Neuronal stem cell (in vitro differentiated cells): ENCODE data around the gene CD226.
"Not testable (repeated sequence)": the region's sequence is repeated elsewhere in the genome, so short reads cannot be mapped to it uniquely, and the experiment has no call there.

Experiments used
- DNase-seq: peaks from one replicate; pipeline ENCODE4 v3.0.0-alpha.2; 2013; ENCODE audit warnings: low spot score
- H2AFZ ChIP-seq: one replicate; pipeline ENCODE4 v1.6.1; 2013; ENCODE audit warnings: mild to moderate bottlenecking, low read length, inconsistent platforms
- H2AK5ac ChIP-seq: 2 replicates; pipeline ENCODE4 v1.6.1; 2013; ENCODE audit warnings: low read depth, mild to moderate bottlenecking, inconsistent platforms, low read length, moderate library complexity, mixed read lengths
- H2BK120ac ChIP-seq: 2 replicates; pipeline ENCODE4 v1.6.1; 2013; ENCODE audit warnings: low read depth, mild to moderate bottlenecking, inconsistent platforms, low read length, moderate library complexity, mixed read lengths
- H2BK12ac ChIP-seq: one replicate; pipeline ENCODE4 v1.6.1; 2013; ENCODE audit warnings: low read length, inconsistent platforms
- H2BK15ac ChIP-seq: 2 replicates; pipeline ENCODE4 v1.6.1; 2013; ENCODE audit warnings: mild to moderate bottlenecking, low read length, inconsistent platforms, mixed read lengths
- H2BK5ac ChIP-seq: one replicate; pipeline ENCODE4 v1.6.1; 2013; ENCODE audit warnings: inconsistent platforms, mild to moderate bottlenecking, low read length, moderate library complexity
- H3K14ac ChIP-seq: one replicate; pipeline ENCODE4 v1.6.1; 2013; ENCODE audit warnings: low read length, inconsistent platforms
- H3K18ac ChIP-seq: 2 replicates; pipeline ENCODE4 v1.6.1; 2013; ENCODE audit warnings: low read length, inconsistent platforms
- H3K23ac ChIP-seq: 2 replicates; pipeline ENCODE4 v1.6.1; 2013; ENCODE audit warnings: low read depth, mild to moderate bottlenecking, mixed read lengths, low read length, inconsistent platforms; ENCODE audit not compliant: poor library complexity
- H3K27ac ChIP-seq: replicated peaks from 3 replicates; pipeline ENCODE4 v1.5.1; 2013; ENCODE audit warnings: low read length, inconsistent platforms
- H3K27me3 ChIP-seq, 3 experiments: 2 replicates each; pipeline ENCODE4 v1.6.1; 2013; ENCODE audit warnings: low read length in 3 of 3, mild to moderate bottlenecking in 2 of 3, inconsistent platforms in 1 of 3, low read depth in 1 of 3, mixed read lengths in 1 of 3, moderate library complexity in 1 of 3; ENCODE audit not compliant: control insufficient read depth in 3 of 3, insufficient read depth in 3 of 3
- H3K36me3 ChIP-seq, 2 donors: replicated peaks in 1 of 2; 2 replicates each; pipeline ENCODE4 v1.6.1; 2013; ENCODE audit warnings: low read length in 2 of 2; ENCODE audit not compliant: control insufficient read depth in 2 of 2, insufficient read depth in 2 of 2
- H3K4ac ChIP-seq: 2 replicates; pipeline ENCODE4 v1.6.1; 2013; ENCODE audit warnings: inconsistent platforms, mild to moderate bottlenecking, low read length, moderate library complexity
- H3K4me1 ChIP-seq, 2 donors: 1 replicate in 1 of 2; 2 replicates in 1 of 2; pipeline ENCODE4 v1.6.1; 2013; ENCODE audit warnings: low read length in 2 of 2, low read depth in 1 of 2; ENCODE audit not compliant: control insufficient read depth in 2 of 2, insufficient read depth in 1 of 2
- H3K4me2 ChIP-seq: one replicate; pipeline ENCODE4 v1.6.1; 2013; ENCODE audit warnings: mild to moderate bottlenecking, low read length, inconsistent platforms; ENCODE audit not compliant: insufficient read depth, poor library complexity, severe bottlenecking
- H3K4me3 ChIP-seq, 2 donors: 2 replicates each; pipeline ENCODE4 v1.5.1; 2013; ENCODE audit warnings: low read length in 2 of 2, mild to moderate bottlenecking in 2 of 2, inconsistent platforms in 1 of 2, moderate library complexity in 1 of 2
- H3K79me1 ChIP-seq: one replicate; pipeline ENCODE4 v1.6.1; 2013; ENCODE audit warnings: low read depth, mild to moderate bottlenecking, inconsistent platforms, low read length, moderate library complexity
- H3K9ac ChIP-seq: one replicate; pipeline ENCODE4 v1.6.1; 2013; ENCODE audit warnings: mild to moderate bottlenecking, low read depth, low read length, inconsistent platforms; ENCODE audit not compliant: poor library complexity
- H3K9me3 ChIP-seq, 2 donors: replicated peaks in 1 of 2; 2 replicates each; pipeline versions ENCODE3 to v1.6.1; 2013; ENCODE audit warnings: low read length in 2 of 2, mild to moderate bottlenecking in 2 of 2, inconsistent platforms in 1 of 2, low read depth in 1 of 2, mixed read lengths in 1 of 2, moderate library complexity in 1 of 2; ENCODE audit not compliant: control insufficient read depth in 2 of 2, insufficient read depth in 1 of 2
- H4K8ac ChIP-seq: one replicate; pipeline ENCODE4 v1.6.1; 2013; ENCODE audit warnings: low read depth, mild to moderate bottlenecking, inconsistent platforms, low read length, moderate library complexity
- H4K91ac ChIP-seq: one replicate; pipeline ENCODE4 v1.6.1; 2013; ENCODE audit warnings: low read length, low read depth, mild to moderate bottlenecking, inconsistent platforms; ENCODE audit not compliant: poor library complexity
- WGBS, 2 donors: extraction: QIAGEN DNeasy Blood & Tissue Kit; methylation state at CpG; one replicate each; pipeline ENCODE4 v1.1.7; 2013; ENCODE audit warnings: missing lambda C conversion rate in 2 of 2, mixed read lengths in 1 of 2; ENCODE audit not compliant: insufficient read length in 2 of 2, insufficient replicate concordance in 1 of 2; ENCODE audit errors: extremely low coverage in 2 of 2; 5-methylcytosine and 5-hydroxymethylcytosine counted together

Gene CD226

DNA sequence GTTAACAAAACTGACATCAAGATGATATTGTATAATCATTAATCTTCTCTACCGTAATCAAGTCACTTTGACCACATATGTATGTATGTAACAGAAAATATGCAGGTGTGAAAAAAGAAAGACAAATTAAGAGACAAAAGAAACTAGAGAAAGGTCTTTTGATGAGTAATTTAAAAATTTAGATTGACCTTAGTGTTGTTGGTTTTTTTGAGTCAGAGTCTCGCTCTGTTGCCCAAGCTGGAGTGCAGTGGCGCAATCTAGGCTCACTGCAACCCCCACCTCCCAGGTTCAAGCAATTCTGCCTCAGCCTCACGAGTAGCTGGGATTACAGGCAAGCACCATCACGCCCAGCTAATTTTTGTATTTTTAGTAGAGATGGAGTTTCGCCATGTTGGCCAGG, 82.9 kb downstream of the CD226 start:
- not testable (repeated sequence) for H3K14ac ChIP-seq, H3K36me3 ChIP-seq, H2BK12ac ChIP-seq, H3K4me3 ChIP-seq, H2BK5ac ChIP-seq, H3K4ac ChIP-seq, H3K4me1 ChIP-seq, H3K27me3 ChIP-seq, DNase-seq, H4K8ac ChIP-seq, H3K9me3 ChIP-seq, H2BK15ac ChIP-seq, H4K91ac ChIP-seq, H3K23ac ChIP-seq, H2AK5ac ChIP-seq, H2AFZ ChIP-seq, H3K27ac ChIP-seq, H3K4me2 ChIP-seq, H2BK120ac ChIP-seq, H3K18ac ChIP-seq, H3K9ac ChIP-seq, H3K79me1 ChIP-seq
- no CpG with 5 or more reads among the region's 6 CpGs for WGBS, 2 donors

DNA sequence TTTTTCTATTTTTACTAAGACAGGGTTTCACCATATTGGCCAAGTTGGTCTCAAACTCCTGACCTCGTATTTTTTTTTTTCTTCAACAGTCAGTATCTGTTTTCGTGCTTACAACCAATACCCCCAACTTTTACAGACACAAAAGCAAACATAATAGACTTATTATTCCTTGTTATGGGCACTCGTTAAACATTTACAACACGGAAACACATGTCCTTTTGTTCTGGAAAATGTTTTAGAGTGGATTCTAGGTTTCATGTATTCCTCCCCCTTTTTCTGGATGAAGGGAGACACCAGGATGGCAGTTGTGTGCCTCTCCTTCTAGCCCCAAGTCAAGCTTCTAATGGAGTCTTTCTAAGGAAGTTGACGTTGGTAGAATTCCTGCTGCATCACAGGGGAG, 88.8 kb downstream of the CD226 start:
- H3K14ac ChIP-seq = no peak overlapping the region
- no peak overlapping the region for H3K4ac ChIP-seq
- H2BK120ac ChIP-seq = no peak overlapping the region
- H3K9ac ChIP-seq = no peak overlapping the region
- no peak overlapping the region for H3K27ac ChIP-seq
- no peak overlapping the region for H2AK5ac ChIP-seq
- no peak overlapping the region for H2BK15ac ChIP-seq
- no peak overlapping the region for H4K91ac ChIP-seq
- DNase-seq = no peak
- no peak overlapping the region for H3K4me3 ChIP-seq
- no peak overlapping the region for H2BK12ac ChIP-seq
- H4K8ac ChIP-seq = no peak overlapping the region
- H2BK5ac ChIP-seq = no peak overlapping the region
- no peaks in the 10 kb centered on the region for H3K27me3 ChIP-seq
- H3K79me1 ChIP-seq = no peaks in the 10 kb centered on the region
- H3K23ac ChIP-seq = no peak overlapping the region
- H3K4me2 ChIP-seq = no peak overlapping the region
- H3K4me1 ChIP-seq = no peaks in the 10 kb centered on the region
- WGBS, 2 donors = no CpG with 5 or more reads among the region's 5 CpGs
- H3K18ac ChIP-seq = no peak overlapping the region
- no peaks in the 10 kb centered on the region for H3K9me3 ChIP-seq
- H2AFZ ChIP-seq = no peak overlapping the region
- no peaks in the 10 kb centered on the region for H3K36me3 ChIP-seq

DNA sequence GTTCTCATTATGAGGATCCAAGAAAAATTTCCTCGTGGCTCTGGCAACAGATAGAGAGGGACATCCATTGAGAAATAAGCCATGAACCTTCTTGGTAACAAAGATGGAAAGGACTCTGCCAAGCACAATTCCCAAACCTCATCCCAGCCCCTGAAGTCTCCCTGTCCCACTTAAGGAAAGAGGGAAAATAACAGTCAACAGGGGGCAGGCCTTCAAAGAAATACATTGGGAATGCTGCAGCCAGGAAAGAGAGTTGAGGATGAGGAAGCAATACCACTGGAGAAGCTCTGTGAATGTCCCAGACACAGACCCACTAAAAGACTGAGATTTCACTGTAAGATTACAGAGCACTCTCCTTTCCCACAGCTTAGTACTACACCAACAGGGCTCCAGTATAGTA, 93.2 kb downstream of the CD226 start:
- no peak overlapping the region for H3K4me3 ChIP-seq
- H2BK15ac ChIP-seq = no peak overlapping the region
- no peak overlapping the region for H4K91ac ChIP-seq
- no peak overlapping the region for H3K14ac ChIP-seq
- no peak overlapping the region for H2BK5ac ChIP-seq
- no peak overlapping the region for H2BK12ac ChIP-seq
- H2AFZ ChIP-seq = no peak overlapping the region
- H3K18ac ChIP-seq = no peak overlapping the region
- no CpG with 5 or more reads among the region's 1 CpG for WGBS, 2 donors
- no peak overlapping the region for H4K8ac ChIP-seq
- H2BK120ac ChIP-seq = no peak overlapping the region
- H3K4me2 ChIP-seq = no peak overlapping the region
- H2AK5ac ChIP-seq = no peak overlapping the region
- no peaks in the 10 kb centered on the region for H3K79me1 ChIP-seq
- no peak for DNase-seq
- no peak overlapping the region for H3K4ac ChIP-seq
- H3K9me3 ChIP-seq = no peaks in the 10 kb centered on the region
- H3K9ac ChIP-seq = no peak overlapping the region
- H3K36me3 ChIP-seq = no peaks in the 10 kb centered on the region
- H3K27ac ChIP-seq = no peak overlapping the region
- no peak overlapping the region for H3K23ac ChIP-seq
- H3K4me1 ChIP-seq = no peaks in the 10 kb centered on the region
- H3K27me3 ChIP-seq = no peaks in the 10 kb centered on the region

DNA sequence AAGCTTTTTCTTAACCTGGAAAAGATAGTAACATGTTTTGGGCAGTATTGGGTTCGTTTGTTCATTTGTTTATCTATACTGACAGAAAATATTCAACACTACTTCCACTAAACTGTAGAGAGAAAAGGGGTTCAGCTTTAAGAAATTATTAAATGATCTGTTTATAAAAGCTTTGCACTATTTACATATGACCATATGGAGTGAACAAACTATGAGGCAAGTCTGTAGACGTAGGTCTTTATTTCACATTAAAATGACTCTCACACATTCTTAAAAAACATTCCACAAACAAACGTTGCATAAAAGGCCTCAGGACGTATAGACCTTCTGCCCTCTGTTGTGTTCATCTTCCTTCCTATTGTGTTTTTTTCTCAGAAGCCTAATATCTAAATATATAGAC, 94.6 kb downstream of the CD226 start:
- H3K27ac ChIP-seq = no peak overlapping the region
- no peak overlapping the region for H2BK5ac ChIP-seq
- H3K23ac ChIP-seq = no peak overlapping the region
- no peak overlapping the region for H3K4ac ChIP-seq
- no peak overlapping the region for H2AFZ ChIP-seq
- H3K27me3 ChIP-seq = no peaks in the 10 kb centered on the region
- H2AK5ac ChIP-seq = no peak overlapping the region
- H3K36me3 ChIP-seq = no peaks in the 10 kb centered on the region
- no peaks in the 10 kb centered on the region for H3K9me3 ChIP-seq
- no peak for DNase-seq
- no peak overlapping the region for H3K9ac ChIP-seq
- no peak overlapping the region for H3K18ac ChIP-seq
- H3K4me2 ChIP-seq = no peak overlapping the region
- H2BK120ac ChIP-seq = no peak overlapping the region
- H3K14ac ChIP-seq = no peak overlapping the region
- no peaks in the 10 kb centered on the region for H3K79me1 ChIP-seq
- no peak overlapping the region for H4K91ac ChIP-seq
- WGBS, 2 donors = no CpG with 5 or more reads among the region's 4 CpGs
- no peak overlapping the region for H3K4me3 ChIP-seq
- no peak overlapping the region for H2BK12ac ChIP-seq
- H4K8ac ChIP-seq = no peak overlapping the region
- no peak overlapping the region for H2BK15ac ChIP-seq
- no peaks in the 10 kb centered on the region for H3K4me1 ChIP-seq
